Measurements from ENCODE around the gene SEBOX. TPM values are rescaled to one million over a fixed set of nuclear protein-coding genes. Genes with fewer than 3 reads are reported as not detected.

Gene SEBOX
- total RNA-seq, 1 donor from 2014 or later: not detected

DNA sequence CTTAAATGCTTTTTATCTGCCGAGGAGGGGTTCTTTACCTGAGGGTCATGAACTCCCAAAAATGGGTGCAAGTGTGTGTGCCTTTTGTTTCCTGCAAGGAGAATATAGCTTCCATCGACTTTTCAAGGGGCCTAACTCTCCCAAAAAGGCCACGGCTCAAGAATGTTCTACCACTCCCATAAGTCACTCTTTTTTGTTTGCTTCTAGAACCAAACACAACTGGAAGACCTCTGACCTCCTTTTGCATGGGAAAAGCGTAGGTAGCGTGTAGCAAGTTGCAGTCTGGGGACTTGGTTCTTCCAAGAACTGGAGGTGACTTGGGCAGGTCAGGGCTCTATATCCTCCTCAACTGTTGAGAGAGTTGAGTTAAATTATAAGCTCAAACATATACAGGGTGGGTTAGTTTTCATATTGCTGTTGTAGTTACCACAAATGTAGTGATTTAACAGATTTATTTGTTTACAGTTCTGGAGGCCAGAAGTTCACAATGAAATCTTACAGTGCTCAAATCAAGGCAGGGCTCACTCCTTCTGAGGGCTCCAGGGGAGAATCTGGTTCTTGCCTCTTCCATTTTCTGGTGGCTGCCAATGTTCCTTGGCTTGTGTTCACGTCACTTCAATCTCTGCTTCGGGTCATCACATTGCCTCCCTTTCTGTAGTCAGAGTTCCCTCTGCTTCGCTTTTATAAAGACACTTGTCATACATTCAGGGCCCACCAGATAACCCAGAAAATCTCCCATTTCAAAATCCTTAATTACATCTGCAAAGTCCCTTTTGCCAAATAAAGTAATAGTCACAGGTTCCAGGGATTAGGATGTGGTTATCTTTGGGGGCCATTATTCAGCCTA lies 44.6 kb downstream of the SEBOX start:
- DNase-seq (ENCODE audit: low read depth in 2 of 2): no peak

- no peak for DNase-seq (ENCODE audit: low read depth in 2 of 2)
Measured at GRCh38 chr17:28319598-28319935, 45.4 kb downstream of the SEBOX start.

DNA sequence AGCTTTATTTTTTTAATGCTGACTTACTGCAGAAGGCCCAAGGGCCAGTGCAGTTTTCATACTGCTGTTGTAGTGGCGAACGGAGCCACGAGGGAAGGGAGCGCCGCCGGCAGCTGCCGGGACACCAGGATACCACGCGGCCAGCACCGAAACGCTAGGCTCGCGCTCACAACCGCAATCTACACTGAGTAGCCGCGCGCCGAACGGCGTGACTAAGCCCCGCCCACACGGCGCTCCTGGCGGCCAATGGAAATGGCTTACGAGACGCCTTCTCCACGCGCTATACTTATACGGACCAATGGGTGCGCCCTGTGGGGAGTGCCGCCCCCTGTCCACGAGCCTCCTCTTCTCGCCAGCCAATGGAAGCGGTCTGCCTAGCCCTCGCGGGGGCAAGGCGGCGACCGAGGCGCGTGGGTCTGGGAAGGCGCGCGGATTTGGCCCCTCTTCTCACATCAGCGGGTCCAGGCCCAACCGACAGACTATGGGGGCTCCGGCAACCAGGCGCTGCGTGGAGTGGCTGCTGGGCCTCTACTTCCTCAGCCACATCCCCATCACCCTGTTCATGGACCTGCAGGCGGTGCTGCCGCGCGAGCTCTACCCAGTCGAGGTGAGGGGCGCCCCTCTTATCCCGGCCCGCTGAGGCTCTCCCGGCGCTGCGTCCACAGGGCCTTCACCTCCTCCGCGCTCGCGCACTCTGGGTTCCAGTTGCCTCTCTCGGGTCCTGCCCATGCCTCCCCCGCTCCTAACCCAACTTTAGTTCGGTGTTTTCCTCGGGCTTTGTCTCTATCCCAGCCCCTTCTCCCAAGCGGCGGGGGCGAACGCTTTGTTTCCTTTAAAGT lies 46.0 kb downstream of the SEBOX start, which contains the start of gene TMEM97:
TMEM97 (plus strand) TSS at position 442 of the 839 bp plus-strand sequence; CDS start at position 482, 40 bp downstream.
- DNase-seq (ENCODE audit: low read depth in 2 of 2): peak; percentile 92 to 99

GRCh38 chr17:28317966-28318758 lies 46.8 kb downstream of the SEBOX start:
- DNase-seq (ENCODE audit: low read depth in 2 of 2): no peak

DNA sequence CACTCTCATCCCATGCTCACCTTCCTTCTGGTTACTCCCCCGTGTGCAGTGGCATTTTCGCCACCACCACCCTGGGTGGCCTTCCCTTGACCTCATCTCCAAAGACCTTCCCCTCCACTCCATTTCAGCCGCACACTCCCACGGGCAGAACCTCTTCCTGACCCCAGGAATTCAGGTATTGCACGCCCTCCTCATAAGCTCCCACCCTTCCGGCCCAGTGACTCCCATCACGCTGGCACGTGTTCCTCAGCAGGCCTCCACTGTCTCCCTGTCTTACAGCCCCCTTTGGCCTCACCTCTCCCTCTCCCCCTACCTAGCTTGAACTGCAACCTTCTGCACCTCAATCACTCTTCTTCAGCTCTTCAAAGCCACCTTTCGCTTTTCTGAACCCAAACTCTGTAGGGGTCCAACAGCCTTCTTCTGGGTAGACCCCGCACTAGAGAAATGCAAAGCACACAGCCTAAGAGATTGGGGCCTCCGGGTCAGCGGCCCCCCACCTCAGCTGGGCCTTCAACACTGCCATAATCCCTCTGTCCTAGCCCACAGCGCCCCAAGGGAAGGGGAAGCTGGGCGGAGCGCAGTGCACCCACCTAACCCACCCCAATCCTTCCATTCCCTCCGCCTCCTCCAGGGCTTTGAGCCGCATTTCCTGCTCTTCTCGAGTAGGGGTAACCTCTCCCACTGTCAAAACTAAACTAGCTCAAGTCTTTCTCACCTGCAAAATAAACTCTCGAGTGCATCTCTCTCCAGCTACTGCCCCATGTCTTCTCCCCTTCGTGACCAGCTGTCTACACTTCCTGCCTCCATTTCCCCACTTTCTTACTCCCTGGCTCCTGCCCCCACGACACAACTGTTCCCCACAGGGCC lies 47.7 kb downstream of the SEBOX start:
- DNase-seq (ENCODE audit: low read depth in 2 of 2): no peak

GRCh38 chr17:28315846-28316705 lies 48.9 kb downstream of the SEBOX start:
- no peak for DNase-seq (ENCODE audit: low read depth in 2 of 2)

GRCh38 chr17:28313841-28314240 lies 51.2 kb downstream of the SEBOX start:
- no peak for DNase-seq (ENCODE audit: low read depth in 2 of 2)

Other genes starting within 250 kb of the SEBOX start
- gene TMEM97, start 46.0 kb downstream of the SEBOX start, total RNA-seq: 15.8 and 32.0 TPM in 2 replicates
- 40.3 and 45.2 TPM in 2 replicates for gene IFT20, start 29.7 kb downstream of the SEBOX start, total RNA-seq
- 71.4 and 108 TPM in 2 replicates for gene TNFAIP1, start 29.4 kb downstream of the SEBOX start, total RNA-seq
- gene POLDIP2, start 7.7 kb downstream of the SEBOX start, total RNA-seq: 66.9 and 72.3 TPM in 2 replicates
- under 0.01 TPM in 1 of 2 replicates, not detected in the other for gene VTN, start 5.1 kb upstream of the SEBOX start, total RNA-seq
- gene SARM1, start 6.5 kb upstream of the SEBOX start, total RNA-seq: 1.8 and 3.7 TPM in 2 replicates
- gene SLC46A1, start 41.0 kb upstream of the SEBOX start, total RNA-seq: 0.77 and 1.8 TPM in 2 replicates
- not detected in 2 replicates for gene SLC13A2, start 108.4 kb upstream of the SEBOX start, total RNA-seq
- not detected in 2 replicates for gene FOXN1, start 141.1 kb upstream of the SEBOX start, total RNA-seq
- gene UNC119, start 187.4 kb upstream of the SEBOX start, total RNA-seq: 18.0 and 25.7 TPM in 2 replicates
- 44.2 and 56.3 TPM in 2 replicates for gene PIGS, start 206.3 kb upstream of the SEBOX start, total RNA-seq
- 30.7 and 31.7 TPM in 2 replicates for gene ALDOC, start 211.7 kb upstream of the SEBOX start, total RNA-seq
- gene SPAG5, start 233.8 kb upstream of the SEBOX start, total RNA-seq: 10.9 and 22.2 TPM in 2 replicates
- gene RSKR, start 249.0 kb upstream of the SEBOX start, total RNA-seq: 2.1 and 2.8 TPM in 2 replicates

Data from dermis microvascular lymphatic vessel endothelial cell (primary cell).